ENCODE data around the gene MGA.

The MGA gene

GRCh38 chr15:41774062-41774881, 114.1 kb downstream of the MGA start, which contains the start of gene MAPKBP1:
Gene MAPKBP1, plus strand, starts transcription at chr15:41774484. Its CDS starts 792 bp downstream, at chr15:41775276.
- TF ChIP-seq CTCF (conservative IDR thresholded peaks at IDR 0.05), result peak; percentile 87
- peak; percentile 26; the same call in 1 of the 2 replicates for TF ChIP-seq ZFX (IDR thresholded peaks at IDR 0.05)

GRCh38 chr15:41774882-41775417, 114.7 kb downstream of the MGA start:
- H3K27ac ChIP-seq, result peak overlapping the region; percentile 70

More at GRCh38 chr15:41774062-41774881, 114.1 kb downstream of the MGA start, which contains the start of gene MAPKBP1:
- H3K27ac ChIP-seq, result peak within 1 kb of the TSS; percentile 70

GRCh38 chr15:41775651-41776050, 115.4 kb downstream of the MGA start:
- TF ChIP-seq ZFX (IDR thresholded peaks at IDR 0.05), result no peak
- no peak for TF ChIP-seq CTCF (conservative IDR thresholded peaks at IDR 0.05)
- H3K27ac ChIP-seq, result no peak overlapping the region

More at GRCh38 chr15:41774882-41775417, 114.7 kb downstream of the MGA start:
- TF ChIP-seq ZFX (IDR thresholded peaks at IDR 0.05) (no peak), CTCF (conservative IDR thresholded peaks at IDR 0.05) (no peak)

GRCh38 chr15:41777421-41777973, 117.3 kb downstream of the MGA start:
- H3K27ac ChIP-seq, result no peak overlapping the region
- no peak for TF ChIP-seq CTCF (conservative IDR thresholded peaks at IDR 0.05)
- TF ChIP-seq ZFX (IDR thresholded peaks at IDR 0.05), result no peak

GRCh38 chr15:41778521-41778920, 118.3 kb downstream of the MGA start:
- H3K27ac ChIP-seq, result no peak overlapping the region

GRCh38 chr15:41779662-41780157, 119.5 kb downstream of the MGA start:
- no peak overlapping the region for H3K27ac ChIP-seq
- TF ChIP-seq CTCF (conservative IDR thresholded peaks at IDR 0.05), result no peak
- no peak for TF ChIP-seq ZFX (IDR thresholded peaks at IDR 0.05)

More at GRCh38 chr15:41778521-41778920, 118.3 kb downstream of the MGA start:
- no peak for TF ChIP-seq CTCF (conservative IDR thresholded peaks at IDR 0.05)
- TF ChIP-seq ZFX (IDR thresholded peaks at IDR 0.05), result no peak

- no peak overlapping the region for H3K27ac ChIP-seq
- no peak for TF ChIP-seq ZFX (IDR thresholded peaks at IDR 0.05)
- no peak for TF ChIP-seq CTCF (conservative IDR thresholded peaks at IDR 0.05)
Measured at GRCh38 chr15:41780266-41780665, 120.1 kb downstream of the MGA start.

All from C4-2B (cell line).